ENCODE data around the gene ASTL. TPM values are rescaled to one million over a fixed set of nuclear protein-coding genes. Genes with fewer than 3 reads are reported as not detected.

Gene ASTL
- total RNA-seq, 1 experiment from 2014 or later = 0.23 TPM

DNA sequence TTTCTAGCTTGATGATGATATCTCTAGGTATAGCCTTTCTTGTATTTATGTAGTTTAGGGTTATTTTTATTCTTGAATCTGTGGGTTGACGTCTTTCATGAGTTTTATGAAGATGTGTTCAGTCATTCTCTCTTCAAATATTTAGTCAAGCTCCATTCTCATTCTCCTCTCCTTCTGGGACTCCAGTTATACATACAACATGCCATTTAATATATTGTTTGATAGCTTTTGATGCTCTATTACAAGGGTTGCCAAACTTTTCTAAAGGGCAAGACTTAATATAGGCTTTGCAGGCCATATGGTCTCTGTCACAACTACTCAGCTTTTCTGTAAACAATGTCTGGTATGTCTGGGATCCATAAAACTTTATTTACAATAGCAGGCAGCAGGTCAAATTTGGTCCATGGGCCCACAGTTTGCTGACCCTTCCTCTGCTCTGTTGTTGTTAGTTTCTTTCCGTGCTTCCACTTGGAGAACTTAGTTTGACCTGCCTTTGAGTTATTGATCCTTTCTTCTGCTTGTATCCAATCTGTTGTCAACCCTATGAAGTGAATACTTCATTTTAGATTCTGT, 63.0 kb downstream of the ASTL start:
- BruUV-seq (replicated peaks) = no TSS peak

DNA sequence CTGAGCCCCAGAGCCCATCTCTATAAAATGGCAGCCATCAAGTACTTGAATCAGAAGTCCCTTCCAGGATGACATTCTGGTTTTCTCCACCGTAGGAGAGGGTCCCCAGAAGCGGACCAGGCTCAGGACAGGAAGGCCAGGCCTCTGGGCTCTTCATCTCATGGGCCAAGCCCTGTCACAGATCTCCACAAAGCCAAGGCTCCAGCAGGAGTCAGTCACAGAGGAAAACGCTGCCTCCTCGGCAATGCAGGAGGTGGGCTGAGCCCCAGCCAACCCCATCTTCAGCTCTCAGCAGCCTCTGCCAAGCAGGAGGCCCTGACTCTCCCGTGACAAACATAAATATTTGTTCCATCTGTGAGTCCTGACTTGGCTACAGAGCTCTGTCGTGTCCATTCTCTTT, 64.1 kb downstream of the ASTL start:
- Mint-ChIP-seq H3K36me3 (ENCODE audit: insufficient read depth, unreplicated experiment) (no peaks in the 10 kb centered on the region), H3K4me3 (ENCODE audit: unreplicated experiment) (no peak overlapping the region), H3K27ac (ENCODE audit: unreplicated experiment) (no peak overlapping the region), H3K4me1 (ENCODE audit: low read depth, unreplicated experiment) (peaks cover 20% of the 10 kb centered on the region), H3K9me3 (ENCODE audit: unreplicated experiment) (peaks cover 11% of the 10 kb centered on the region), H3K27me3 (ENCODE audit: insufficient read depth, unreplicated experiment) (no peaks in the 10 kb centered on the region)
- H3K27me3 ChIP-seq (replicated peaks; ENCODE audit: control insufficient read depth, insufficient read depth, low read length) = no peaks in the 10 kb centered on the region
- no TSS peak for BruUV-seq (replicated peaks)
- H3K9me3 ChIP-seq = peaks cover 4% of the 10 kb centered on the region; the same call in 1 of the 2 replicates
- ChIA-PET POLR2A (no interaction called here), CTCF (interaction anchor here (1.0 to 1.5 kb wide), 3 partner anchors 43 to 100 kb away, joined by 4 read pairs; no protein-coding TSS in a partner anchor)
- DNase-seq = no peak
- intact Hi-C loops (cut with micrococcal nuclease; ENCODE audit: unreplicated experiment) = no loop called here
- H3K36me3 ChIP-seq (ENCODE audit: control insufficient read depth, insufficient read depth, low read length) = no peaks in the 10 kb centered on the region
- no peak overlapping the region for H3K4me3 ChIP-seq (ENCODE audit: low read depth, low read length)
- TF ChIP-seq, protein P1, sequence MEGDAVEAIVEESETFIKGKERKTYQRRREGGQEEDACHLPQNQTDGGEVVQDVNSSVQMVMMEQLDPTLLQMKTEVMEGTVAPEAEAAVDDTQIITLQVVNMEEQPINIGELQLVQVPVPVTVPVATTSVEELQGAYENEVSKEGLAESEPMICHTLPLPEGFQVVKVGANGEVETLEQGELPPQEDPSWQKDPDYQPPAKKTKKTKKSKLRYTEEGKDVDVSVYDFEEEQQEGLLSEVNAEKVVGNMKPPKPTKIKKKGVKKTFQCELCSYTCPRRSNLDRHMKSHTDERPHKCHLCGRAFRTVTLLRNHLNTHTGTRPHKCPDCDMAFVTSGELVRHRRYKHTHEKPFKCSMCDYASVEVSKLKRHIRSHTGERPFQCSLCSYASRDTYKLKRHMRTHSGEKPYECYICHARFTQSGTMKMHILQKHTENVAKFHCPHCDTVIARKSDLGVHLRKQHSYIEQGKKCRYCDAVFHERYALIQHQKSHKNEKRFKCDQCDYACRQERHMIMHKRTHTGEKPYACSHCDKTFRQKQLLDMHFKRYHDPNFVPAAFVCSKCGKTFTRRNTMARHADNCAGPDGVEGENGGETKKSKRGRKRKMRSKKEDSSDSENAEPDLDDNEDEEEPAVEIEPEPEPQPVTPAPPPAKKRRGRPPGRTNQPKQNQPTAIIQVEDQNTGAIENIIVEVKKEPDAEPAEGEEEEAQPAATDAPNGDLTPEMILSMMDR (IDR thresholded peaks at IDR 0.05; ENCODE audit: insufficient read depth in 1 of 2, low read depth in 1 of 2, low read length in 1 of 2, severe bottlenecking in 1 of 2, unreplicated experiment in 1 of 2) = no peak
- H3K4me1 ChIP-seq = 0 out of 2 replicates have a peak, but pooled peaks cover 6% of the 10 kb centered on the region

More for the DNA sequence above, 63.0 kb downstream of the ASTL start:
- ChIA-PET POLR2A (no interaction called here), CTCF (interaction anchor here (0.6 kb wide), 1 partner anchor 42 kb away, joined by 3 read pairs; no protein-coding TSS in a partner anchor)
- Mint-ChIP-seq H3K4me3 (ENCODE audit: unreplicated experiment) (no peak overlapping the region), H3K27ac (ENCODE audit: unreplicated experiment) (no peak overlapping the region), H3K36me3 (ENCODE audit: insufficient read depth, unreplicated experiment) (no peaks in the 10 kb centered on the region), H3K4me1 (ENCODE audit: low read depth, unreplicated experiment) (peaks cover 20% of the 10 kb centered on the region), H3K9me3 (ENCODE audit: unreplicated experiment) (peaks cover 11% of the 10 kb centered on the region), H3K27me3 (ENCODE audit: insufficient read depth, unreplicated experiment) (no peaks in the 10 kb centered on the region)
- intact Hi-C loops (cut with micrococcal nuclease; ENCODE audit: unreplicated experiment) = no loop called here
- Histone ChIP-seq H3K36me3 (ENCODE audit: control insufficient read depth, insufficient read depth, low read length) (no peaks in the 10 kb centered on the region), H3K4me1 (0 out of 2 replicates have a peak, but pooled peaks cover 6% of the 10 kb centered on the region), H3K9me3 (peaks cover 4% of the 10 kb centered on the region; the same call in 1 of the 2 replicates), H3K27me3 (replicated peaks; ENCODE audit: control insufficient read depth, insufficient read depth, low read length) (no peaks in the 10 kb centered on the region), H3K4me3 (ENCODE audit: low read depth, low read length) (no peak overlapping the region)
- TF ChIP-seq, protein P1 (IDR thresholded peaks at IDR 0.05; ENCODE audit: insufficient read depth in 1 of 2, low read depth in 1 of 2, low read length in 1 of 2, severe bottlenecking in 1 of 2, unreplicated experiment in 1 of 2) = no peak
- DNase-seq = no peak

DNA sequence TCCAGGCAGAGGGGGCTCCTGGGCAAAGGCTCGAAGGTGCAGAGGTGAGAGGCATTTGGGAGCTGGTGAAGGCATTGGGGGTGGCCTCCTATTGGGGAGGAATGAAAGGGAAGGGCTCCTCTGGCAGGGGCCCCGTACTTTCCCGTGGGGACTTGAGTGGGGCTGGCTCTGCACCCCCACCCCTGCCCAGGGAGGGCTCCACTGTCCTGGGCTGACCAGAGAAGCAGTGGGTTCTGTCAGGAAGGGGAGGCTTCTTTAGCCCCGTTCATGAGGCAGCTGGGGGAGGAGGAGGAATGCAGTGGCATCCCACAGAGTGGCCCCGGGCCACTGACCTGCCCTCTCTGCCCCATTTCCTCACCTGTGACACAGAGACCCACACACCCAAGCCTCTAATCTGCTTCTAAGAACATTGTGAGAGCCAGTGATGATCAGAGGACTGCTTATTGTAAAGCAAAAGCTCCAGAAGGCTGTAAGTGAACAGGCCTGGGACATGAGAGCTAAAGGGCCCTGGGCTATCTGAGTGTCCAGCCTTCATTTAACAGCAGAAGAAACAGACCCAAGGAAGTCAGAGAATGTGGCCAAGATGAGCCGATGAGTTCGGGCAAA, 65.0 kb downstream of the ASTL start:
- H3K4me3 ChIP-seq (ENCODE audit: low read depth, low read length) = no peak overlapping the region
- no peaks in the 10 kb centered on the region for H3K36me3 Mint-ChIP-seq (ENCODE audit: insufficient read depth, unreplicated experiment)
- DNase-seq = no peak
- intact Hi-C loops (cut with micrococcal nuclease; ENCODE audit: unreplicated experiment) = no loop called here
- no peaks in the 10 kb centered on the region for H3K27me3 Mint-ChIP-seq (ENCODE audit: insufficient read depth, unreplicated experiment)
- POLR2A ChIA-PET = no interaction called here
- CTCF ChIA-PET = interaction anchor here (1.0 to 1.5 kb wide), 3 partner anchors 44 to 101 kb away, joined by 4 read pairs; no protein-coding TSS in a partner anchor
- peaks cover 4% of the 10 kb centered on the region; the same call in 1 of the 2 replicates for H3K9me3 ChIP-seq
- H3K27me3 ChIP-seq (replicated peaks; ENCODE audit: control insufficient read depth, insufficient read depth, low read length) = no peaks in the 10 kb centered on the region
- H3K4me1 ChIP-seq = 0 out of 2 replicates have a peak, but pooled peaks cover 10% of the 10 kb centered on the region
- H3K27ac Mint-ChIP-seq (ENCODE audit: unreplicated experiment) = peak overlapping the region; percentile 40
- TF ChIP-seq, protein P1 (IDR thresholded peaks at IDR 0.05; ENCODE audit: insufficient read depth in 1 of 2, low read depth in 1 of 2, low read length in 1 of 2, severe bottlenecking in 1 of 2, unreplicated experiment in 1 of 2) = no peak
- H3K9me3 Mint-ChIP-seq (ENCODE audit: unreplicated experiment) = peaks cover 11% of the 10 kb centered on the region
- H3K4me3 Mint-ChIP-seq (ENCODE audit: unreplicated experiment) = peak overlapping the region; percentile 4
- no TSS peak for BruUV-seq (replicated peaks)
- peaks cover 20% of the 10 kb centered on the region for H3K4me1 Mint-ChIP-seq (ENCODE audit: low read depth, unreplicated experiment)
- H3K36me3 ChIP-seq (ENCODE audit: control insufficient read depth, insufficient read depth, low read length) = no peaks in the 10 kb centered on the region

Other genes starting within 250 kb of the ASTL start
- gene ANKRD36C, start 146.7 kb downstream of the ASTL start, total RNA-seq (2022) = 22.6 and 28.8 TPM in 2 replicates
- not detected in 2 replicates for gene GPAT2, start 103.6 kb downstream of the ASTL start, total RNA-seq (2022)
- gene ADRA2B, start 21.9 kb downstream of the ASTL start, total RNA-seq (2022) = 0.12 and 0.20 TPM in 2 replicates
- gene DUSP2, start 6.9 kb upstream of the ASTL start, total RNA-seq (2022) = 13.4 and 13.6 TPM in 2 replicates
- gene STARD7, start 70.3 kb upstream of the ASTL start, total RNA-seq (2022) = 214 and 224 TPM in 2 replicates
- 43.3 and 49.1 TPM in 2 replicates for gene TMEM127, start 127.5 kb upstream of the ASTL start, total RNA-seq (2022)
- 93.8 and 97.9 TPM in 2 replicates for gene CIAO1, start 127.7 kb upstream of the ASTL start, total RNA-seq (2022)
- 240 and 259 TPM in 2 replicates for gene SNRNP200, start 167.0 kb upstream of the ASTL start, total RNA-seq (2022)
- gene ITPRIPL1, start 186.8 kb upstream of the ASTL start, total RNA-seq (2022) = 1.9 and 3.1 TPM in 2 replicates
- gene NCAPH, start 197.3 kb upstream of the ASTL start, total RNA-seq (2022) = 55.2 and 61.3 TPM in 2 replicates